HG03025 (cell line): ENCODE results near the gene PLVAP.

Experiments
- ATAC-seq: cut with Tn5 transposase; IDR thresholded peaks from one replicate; pipeline ENCODE4 v1.9.1; 2021; ENCODE audit warnings: mild to moderate bottlenecking, moderate library complexity; ENCODE audit not compliant: unreplicated experiment, low FRiP score

Gene PLVAP

DNA sequence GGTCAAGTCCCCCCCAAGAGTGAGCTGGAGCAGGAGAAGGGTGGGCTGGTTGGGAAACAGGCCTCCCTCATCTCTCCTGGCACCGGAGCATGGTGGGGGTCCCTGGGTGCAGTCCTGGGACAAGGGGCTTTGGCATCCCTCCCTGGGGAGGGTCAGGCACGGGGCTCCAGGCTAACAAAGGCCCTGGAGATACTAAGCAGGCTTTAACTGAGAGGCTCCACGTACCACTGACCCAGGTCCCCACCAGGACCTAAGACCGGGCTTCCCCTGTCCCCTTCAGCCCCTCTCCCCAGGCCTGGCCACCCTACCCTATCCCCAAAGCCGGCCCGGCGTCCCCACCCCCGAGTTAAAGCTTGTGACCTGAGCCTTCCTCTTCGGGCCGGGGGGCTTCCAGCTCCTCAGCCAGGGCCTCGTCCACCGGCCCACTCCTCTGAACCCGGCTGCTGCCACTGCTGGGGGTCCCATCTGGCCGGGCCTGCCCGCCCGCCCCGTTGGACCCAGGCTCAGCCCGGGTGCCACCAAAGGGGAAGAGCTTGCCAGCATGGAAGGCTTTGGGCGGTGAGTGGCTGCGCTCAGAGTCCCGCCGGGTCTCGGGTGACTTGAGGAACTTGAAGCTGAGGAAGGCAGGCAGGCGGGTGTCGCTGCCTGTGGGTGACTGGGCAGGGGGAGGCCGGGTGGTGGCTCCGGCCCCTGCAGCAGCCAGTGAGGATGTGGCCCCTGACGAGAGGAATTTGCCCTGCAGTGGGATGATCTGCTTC, 52.6 kb downstream of the PLVAP start:
- ATAC-seq, result no peak

DNA sequence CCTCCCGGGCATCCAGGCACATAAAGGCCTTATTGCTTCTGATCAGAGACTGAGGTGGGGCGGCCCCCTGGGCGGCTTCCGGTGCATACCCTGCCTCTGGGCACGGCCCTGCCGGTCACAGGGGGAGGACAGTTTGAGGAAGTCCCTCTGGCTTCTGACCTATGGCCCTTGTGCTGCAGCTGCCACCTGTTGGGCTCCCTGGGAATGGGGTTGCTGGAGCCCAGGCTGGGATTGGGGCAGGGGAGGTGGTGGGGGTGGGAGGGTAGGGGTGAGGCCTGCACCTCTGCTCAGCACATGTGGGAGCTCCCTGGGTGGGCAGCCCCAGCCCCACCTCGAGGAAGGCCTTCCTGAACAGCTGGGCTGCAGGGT, 53.2 kb downstream of the PLVAP start:
- ATAC-seq, result no peak

DNA sequence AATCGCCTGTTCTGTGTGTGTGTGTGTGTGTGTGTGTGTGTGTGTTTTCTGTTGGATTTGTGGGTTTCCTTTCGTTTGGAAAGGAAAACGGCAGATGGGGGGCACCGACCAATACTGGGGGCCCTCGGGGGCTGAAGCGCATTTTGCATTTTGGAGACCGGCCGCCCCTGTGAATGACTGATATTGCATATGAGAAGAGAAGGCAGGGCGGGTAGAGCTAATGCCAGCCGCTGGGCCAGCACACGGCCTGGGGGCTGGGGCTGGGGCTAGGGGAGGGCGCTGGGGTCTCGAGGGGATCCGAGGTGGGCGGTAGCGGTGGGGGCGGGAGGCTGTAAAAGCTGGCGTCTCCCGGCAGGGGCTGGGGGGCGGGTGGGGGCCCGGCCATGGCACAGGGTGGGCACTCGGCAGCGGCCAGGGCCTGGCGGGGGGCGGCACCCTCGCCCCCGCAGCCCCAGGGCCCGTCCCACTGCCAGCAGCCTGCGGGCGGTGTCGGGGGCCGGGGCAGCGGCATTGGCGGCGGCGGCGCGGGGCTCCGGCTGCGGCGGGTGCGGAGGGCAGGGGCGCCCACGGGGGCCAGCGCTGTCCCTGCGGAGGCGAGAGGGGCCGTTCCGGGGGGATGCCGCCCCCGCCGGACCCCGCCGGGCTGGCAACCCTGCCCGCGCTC, 53.7 kb downstream of the PLVAP start:
- ATAC-seq, result no peak

DNA sequence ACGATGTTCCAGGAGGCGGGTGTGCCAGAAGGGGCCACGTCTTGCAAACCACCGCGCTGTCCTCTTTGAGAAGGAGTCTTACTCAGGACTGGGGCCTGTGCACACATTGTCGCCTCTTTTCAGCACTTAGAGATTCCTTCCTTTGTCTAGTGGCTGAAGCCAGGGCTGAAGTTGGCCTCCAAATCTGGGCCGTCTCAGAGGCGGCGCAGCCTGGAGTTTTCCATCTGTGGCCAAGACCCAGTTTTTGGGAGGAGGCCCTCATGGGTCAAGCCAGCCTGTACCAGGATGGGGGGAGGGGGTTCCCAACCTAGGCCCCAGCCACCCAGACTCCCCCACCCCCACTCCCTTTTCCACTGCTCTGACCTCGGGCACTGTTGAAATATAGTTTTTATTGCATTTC, 54.3 kb downstream of the PLVAP start:
- no peak for ATAC-seq

DNA sequence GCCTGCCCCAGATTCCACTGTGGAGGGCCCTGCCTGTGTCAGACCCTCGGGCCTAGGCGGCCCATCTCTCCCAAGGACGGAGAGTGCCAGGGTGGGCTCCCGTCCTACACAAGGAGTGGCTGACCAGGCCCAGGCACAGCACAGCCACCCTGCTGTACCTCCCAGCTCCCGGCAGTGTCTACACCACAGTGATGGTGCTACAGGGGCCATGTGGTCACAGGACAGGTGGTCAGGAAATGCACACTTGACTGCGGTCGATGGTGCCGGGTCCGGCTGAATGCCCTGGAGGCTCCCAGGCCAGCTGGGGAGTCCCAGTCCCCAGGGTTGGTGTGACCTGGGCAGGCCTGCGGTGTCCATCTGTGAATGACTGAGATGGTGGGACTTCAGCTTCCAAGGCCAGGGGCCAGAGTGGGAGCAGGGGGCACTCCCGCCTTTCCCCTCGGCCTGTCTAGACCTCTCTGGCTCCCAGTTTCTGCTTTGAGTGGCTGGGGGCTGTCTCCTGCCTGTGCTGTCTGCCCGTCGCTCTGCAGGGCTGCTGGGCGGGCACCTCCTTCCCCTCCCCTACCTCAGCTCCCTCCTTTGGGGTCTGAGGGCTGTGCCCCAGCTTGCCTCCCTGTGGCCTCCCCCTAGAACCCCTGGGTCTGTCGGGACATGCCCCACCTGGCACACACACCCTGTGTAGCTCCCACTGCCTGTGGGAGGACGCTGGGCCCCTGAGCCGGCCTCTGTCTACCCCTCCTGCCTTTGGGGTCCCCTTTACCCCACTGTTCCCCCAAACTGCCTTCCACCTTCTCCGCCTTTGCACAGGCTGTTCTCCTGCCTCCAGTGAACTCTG, 55.3 kb downstream of the PLVAP start:
- no peak for ATAC-seq

DNA sequence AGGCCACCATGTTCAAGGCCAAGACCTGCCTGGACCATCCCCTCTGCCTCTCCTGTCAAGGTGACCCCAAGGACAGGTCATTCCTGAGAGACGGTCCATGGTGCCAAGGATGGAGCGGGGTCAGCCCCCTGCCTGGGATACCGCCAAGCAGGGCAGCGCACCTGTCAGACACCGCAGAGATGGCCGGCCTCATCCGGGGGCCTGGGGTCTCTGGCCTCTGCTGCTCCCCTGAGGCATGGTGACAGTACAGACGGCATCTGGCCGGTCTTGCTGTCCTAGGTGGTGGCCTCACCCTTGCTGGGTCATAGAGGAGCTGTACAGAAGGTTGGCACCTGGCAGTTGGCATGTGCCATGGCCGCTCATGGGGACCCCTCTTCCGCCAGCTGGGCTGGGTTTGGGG, 56.7 kb downstream of the PLVAP start:
- no peak for ATAC-seq

DNA sequence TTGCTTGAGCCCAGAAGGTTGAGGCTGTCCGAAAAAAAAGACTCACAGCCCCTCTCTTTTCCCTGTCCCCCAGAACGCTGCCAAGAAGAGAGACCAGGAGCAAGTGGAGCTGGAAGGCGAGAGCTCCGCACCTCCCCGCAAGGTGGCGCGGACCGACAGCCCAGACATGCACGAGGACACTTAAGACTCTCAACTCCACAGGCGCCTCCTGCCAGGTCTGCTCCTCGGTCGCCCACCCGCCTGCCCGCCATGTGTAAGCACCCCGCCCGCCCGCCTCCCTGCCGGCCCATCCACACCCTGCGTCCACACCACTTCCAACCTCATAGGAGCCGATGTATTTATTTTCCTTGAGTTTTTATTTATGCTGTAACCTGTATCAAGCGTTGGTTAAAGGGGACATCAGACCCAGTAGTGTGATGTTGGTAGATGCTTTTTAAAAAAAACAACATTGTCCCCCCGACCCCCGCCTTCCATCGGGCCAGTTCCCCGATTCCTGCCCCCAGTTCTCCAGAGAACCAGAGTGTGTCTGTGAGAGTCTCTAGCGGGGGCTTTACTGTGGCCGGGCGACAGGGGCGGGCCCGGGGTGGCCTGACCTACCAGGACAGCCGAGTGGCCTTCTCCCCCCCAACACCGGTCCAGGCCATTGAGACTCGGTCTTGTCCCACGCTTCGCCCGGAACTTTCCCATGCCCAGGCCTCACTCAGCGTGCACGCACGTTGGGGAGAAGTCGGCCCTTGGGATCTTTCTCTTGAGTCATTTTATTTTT, 57.5 kb downstream of the PLVAP start:
- no peak for ATAC-seq

DNA sequence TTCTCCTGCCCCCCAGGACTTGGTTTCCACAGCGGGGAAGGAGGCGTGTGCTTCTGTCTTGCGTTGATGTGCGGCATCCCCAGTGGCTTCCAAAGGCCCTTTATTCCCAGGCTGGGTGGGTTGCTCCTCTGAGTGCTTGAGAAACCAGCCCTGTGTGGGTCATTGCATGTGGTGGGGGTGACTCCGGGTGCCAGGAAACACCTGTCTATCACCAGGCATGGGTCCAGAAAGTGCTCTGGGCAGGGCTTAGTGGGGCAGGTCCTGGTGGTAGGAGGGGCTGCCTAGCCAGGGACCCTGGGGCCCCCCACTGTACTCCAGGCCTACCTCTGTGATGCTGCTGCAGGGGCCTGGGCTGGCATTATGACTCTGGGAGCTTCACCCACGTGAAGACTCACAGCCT, 58.2 kb downstream of the PLVAP start:
- ATAC-seq, result no peak

DNA sequence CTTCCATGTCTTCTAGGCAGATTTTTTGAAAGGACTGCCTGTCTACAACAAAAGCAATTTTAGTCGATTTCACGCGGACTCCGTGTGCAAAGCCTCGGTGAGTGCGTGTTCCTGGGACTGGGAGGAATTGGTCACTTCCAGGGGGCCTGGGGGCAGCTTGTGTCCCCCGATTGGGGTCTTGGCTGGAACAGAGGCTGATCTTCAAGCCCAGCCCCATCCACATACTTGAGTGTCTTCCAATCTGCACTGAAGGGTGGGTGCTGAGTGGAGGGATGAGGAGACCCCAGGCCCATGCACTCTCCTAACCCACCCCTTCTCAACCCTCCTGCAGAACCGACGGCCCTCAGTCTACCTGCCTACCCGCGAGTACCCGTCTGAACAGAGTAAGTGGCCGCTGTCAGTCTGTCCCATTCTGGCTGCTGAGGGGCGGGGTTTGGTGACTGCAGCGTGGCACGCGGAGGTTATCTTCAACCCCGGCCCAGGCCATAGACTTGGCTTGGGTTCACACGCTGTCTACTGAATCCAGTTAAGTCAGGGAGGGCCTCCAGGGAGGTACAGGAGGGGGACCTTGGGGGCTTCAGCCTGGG, 63.0 kb downstream of the PLVAP start:
- no peak for ATAC-seq

DNA sequence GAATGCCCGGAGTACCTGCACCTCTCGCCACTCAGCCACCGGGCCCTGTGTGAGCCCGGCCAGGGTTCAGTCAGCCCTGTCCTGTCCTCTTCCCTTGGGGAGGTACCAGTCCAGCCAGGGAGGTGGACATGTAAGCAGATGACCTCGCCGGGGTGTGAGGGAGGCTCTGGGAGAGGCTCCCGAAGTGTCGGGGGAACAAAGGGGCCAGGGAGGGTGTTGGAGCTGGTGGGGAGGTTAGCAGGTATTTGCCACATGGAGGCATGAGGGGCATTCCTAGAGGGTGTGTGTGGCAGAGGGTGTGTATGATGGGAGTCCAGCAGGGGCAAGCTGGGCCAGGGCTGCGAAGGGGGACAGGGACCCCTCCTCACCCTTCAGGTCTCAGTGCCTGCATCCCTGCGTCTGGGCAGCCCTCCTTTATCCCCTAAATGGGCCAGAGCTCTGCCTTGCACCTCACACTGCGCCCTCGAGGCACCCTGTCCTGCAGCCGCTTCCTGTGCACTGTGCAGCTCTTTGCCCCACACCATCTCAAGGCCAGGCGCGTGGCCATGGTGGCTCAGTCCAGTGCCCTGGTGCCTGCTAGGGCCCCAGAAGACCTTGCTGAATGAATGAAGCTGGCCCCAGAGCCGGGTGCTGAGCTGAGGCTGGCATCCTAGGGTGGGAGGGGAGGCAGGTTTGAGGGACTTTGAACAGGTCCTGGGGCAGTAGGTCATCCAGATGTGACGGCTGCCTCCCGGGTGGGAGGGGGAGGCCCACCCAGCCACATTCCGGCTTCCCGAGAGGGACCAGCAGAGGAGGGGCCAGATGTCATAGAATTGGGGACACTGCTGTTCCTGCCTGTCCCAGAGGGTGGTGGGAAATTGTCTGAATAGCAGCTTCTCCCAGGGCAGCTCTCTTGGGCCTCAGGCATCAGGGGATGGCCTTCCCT, 64.7 kb downstream of the PLVAP start:
- no peak for ATAC-seq

DNA sequence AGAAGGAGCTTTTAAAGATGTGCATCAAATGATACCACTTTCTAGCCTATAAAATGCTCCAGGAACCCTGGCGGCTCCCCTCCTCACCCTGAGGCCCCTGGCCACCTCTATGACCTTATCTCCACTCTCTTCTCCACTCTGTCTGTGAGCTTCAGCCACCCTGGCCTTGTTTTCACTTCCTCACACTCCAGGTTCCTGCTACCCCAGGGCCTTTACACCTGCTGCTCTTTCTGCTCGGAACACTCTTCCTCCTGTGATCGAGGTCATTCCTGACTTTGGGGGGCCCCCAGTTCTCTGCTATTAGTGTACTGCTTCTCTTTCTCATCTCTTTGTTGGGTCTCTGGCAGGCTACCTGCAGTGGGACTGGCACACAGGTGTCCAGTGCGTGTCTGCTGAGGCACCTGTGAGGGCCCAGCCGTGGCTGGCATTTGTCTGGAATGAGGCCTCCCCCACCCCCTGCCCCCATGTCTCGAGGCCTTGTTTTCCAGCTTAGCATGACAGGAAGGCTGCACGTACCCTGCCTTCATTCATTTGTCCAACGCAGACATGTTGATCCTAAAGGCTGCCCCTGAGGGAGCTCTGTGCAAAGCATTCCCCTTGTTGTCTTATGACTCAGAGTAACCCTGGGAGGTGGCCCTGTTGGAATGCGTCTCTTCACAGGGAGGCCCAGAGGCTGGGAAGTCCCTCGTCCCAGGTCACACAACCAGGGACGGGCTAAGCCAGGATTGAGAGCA, 65.5 kb downstream of the PLVAP start:
- no peak for ATAC-seq

DNA sequence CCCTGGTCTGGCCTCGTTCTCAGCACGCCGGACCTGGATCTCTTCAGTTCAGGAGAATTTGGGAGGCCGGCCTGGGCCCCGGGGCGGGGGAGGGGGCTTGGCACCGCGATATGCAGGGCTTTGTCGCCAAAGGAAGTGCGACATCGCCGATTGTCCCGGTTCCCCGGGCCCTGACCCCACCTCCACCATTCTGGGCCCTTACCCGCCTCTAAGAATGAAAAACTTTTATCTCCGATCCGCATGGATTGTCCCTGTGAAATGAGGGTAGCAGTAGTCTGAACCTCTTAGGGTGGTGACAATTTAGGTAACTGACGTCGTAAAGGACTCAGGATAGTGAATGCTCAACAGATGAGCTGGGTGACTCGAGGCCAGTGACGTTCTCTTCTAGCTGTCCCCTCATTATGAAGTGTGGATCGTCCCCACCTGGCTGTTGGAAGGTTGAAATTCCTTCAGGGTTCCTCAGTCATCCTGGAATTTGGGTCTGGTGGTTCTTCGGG, 67.1 kb downstream of the PLVAP start:
- ATAC-seq, result no peak

DNA sequence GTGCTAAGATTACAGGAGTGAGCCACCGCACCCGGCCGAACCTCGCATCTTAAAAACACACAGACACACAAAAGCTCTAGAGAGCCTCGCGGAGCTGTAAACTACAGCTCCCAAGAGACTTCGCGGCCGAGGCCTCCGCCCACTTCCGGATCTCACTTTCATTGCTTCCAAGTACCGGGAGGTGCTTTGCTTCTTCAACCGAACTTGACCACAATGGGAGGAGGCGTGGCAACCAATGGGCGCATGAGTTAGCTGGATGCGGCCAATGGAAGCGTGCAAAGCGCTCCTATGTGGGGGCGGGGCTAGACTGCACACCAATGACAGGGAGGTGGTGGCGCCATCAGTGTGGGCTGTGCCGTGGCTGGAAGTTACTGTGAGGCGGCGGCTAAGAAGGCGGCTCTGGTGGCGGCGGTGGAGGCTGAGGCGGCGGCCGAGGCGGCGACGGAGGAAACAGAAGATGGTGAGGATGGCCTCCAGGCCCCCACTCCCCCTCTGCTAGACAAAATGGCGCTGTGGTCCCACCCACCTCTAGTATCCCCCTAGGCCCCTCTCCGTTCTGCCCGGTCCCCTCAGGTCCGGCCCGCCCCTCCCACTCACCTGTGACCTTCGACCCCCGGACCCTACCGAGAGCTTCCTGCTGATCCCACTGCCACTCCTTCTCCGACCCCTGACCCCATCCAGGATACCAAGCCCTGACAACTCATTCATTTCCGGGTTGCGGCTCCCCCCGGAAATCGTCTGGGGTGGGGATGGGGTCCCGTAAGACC, 67.8 kb downstream of the PLVAP start, which contains the start of gene DDA1:
Gene DDA1, plus strand, starts transcription at position 366 of the 767 bp plus-strand sequence. Its CDS starts 92 bp downstream, at position 458.
- ATAC-seq, result peak; percentile 51

DNA sequence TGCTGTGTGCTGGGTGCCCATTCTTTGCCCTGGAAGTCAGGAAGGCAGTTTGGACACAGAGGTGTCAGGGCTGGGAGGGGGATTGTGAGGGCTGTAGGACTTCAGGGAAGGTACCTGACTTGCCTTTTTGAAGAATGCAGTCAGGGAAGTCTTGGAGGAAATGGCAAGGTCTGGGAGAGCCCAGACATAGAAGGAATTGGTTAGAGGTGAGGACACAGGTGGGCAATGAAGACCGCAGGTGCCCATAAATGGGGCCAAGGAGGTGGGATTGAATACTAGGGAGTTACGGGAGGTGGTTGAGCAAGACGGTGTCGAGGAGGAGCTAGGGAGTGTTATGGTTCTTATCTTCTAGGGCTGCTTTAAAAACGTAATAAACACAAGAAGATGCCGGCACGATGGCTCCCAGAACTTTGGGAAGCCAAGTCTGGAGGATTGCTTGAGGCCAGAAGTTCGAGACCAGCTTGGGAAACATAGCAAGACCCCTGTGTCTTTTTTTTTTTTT, 69.2 kb downstream of the PLVAP start:
- ATAC-seq, result no peak

DNA sequence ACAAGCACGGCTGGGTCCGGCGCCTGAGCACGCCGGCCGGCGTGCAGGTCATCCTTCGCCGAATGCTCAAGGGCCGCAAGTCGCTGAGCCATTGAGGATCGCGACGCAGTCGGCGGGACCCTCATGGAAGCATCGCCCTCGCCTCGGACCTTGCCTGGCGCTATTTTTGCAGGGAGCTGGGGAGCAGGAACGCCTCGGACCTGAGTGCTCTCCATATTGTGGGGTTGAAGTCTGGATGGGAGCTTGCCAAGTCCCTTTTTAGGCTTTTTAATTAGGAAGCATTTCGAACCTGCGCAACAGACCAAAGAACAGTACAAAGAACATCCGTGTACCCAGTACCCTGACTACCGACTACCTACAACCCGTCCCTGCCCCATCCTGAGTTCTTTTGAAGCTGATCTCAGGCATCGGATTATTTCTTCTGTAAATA, 70.8 kb downstream of the PLVAP start:
- ATAC-seq, result no peak

DNA sequence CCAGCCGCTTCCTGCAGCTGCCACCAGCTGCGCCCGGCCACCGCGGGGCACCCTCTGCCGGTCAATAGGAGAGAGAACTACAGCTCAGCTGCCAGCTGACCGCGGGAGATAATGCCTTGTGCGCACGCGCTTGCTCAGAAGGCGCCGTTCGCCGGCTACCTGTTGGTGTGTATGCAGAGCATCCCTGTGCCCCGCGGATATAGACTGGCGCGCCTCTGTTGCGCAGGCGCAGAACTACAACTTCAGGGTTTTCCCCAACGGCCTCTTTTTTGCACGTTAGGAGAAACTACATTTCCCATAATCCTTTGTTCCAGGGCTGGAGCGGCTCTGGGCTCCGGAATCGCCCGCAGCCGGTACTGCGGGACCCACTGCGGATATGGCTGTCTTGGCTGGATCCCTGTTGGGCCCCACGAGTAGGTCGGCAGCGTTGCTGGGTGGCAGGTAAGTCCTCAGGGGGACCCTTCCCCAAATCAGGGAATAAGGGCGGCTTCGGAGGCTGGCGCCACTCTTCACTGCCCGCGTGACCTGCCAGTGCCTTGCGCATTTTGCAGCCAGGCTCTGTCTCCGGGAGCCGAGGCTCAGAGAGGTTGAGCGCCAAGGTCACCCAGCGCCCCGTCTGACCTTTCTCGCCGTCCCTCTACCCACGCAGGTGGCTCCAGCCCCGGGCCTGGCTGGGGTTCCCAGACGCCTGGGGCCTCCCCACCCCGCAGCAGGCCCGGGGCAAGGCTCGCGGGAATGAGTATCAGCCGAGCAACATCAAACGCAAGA, 71.4 kb downstream of the PLVAP start, which contains the start of gene MRPL34:
Gene MRPL34, plus strand, starts transcription at position 356 of the 768 bp plus-strand sequence. Its CDS starts 21 bp downstream, at position 377.
- peak; percentile 54 for ATAC-seq

DNA sequence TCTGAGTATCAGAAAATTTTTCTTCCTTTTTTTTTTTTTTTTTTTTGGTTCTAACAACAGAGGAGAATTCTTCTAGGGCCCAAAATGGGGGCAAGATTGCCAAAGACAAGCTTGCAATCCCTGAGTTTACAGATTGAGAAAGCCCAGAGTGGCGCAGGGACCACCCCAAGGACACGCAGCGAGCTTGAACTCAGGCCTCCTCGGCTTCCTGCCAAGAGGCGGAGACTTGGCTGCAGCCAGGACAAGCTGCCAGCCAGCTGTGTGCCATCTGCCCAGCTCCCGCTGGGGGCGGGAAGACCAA, 72.0 kb downstream of the PLVAP start:
- ATAC-seq, result no peak
